Left colon (tissue), 2 donors: ENCODE measurements around the gene RPP14. TPM values are rescaled to one million over a fixed set of nuclear protein-coding genes. Genes with fewer than 3 reads are reported as not detected.
"Not testable (repeated sequence)": the region's sequence is repeated elsewhere in the genome, so short reads cannot be mapped to it uniquely, and the experiment has no call there.

Experiments used
- ATAC-seq: fragments of 200-7000 bp; cut with Tn5 transposase; one replicate; pipeline ENCODE4 v1.9.1; 2020; ENCODE audit warnings: mild to moderate bottlenecking, moderate library complexity
- DNase-seq, 2 donors: peaks; one replicate each; pipeline ENCODE4 v3.0.0-alpha.2; 2020
- intact Hi-C, 2 donors: fragments of 100-400 bp; cut with DNase I in 1 of 2; cut with micrococcal nuclease in 1 of 2; formaldehyde crosslinking; loops; one replicate each; pipeline versions ENCODE4 v1.11.2 to v1.14.0; 2022; cut with DNase I, micrococcal nuclease
- total RNA-seq, 2 donors: library from RNA; stranded (reverse); fragmentation: NEBNext Ultra II Directional; extraction: Animal tissue kit (Norgen Biotek cat#: 25700); gene quantifications; one replicate each; pipeline ENCODE4 v1.2.1, GENCODE V29; 2021
- donor health status: DM: no; HTN: no; CAD: no.
- donor health status: DM: yes; HTN: yes; CAD: no.

The RPP14 gene
- total RNA-seq, 2 donors from 2014 or later: 19.9 to 21.3 TPM

GRCh38 chr3:58288964-58289613 is 17.0 kb upstream of the RPP14 start:
- ATAC-seq, intact Hi-C loops: not testable (repeated sequence)

GRCh38 chr3:58290446-58290845 is 15.6 kb upstream of the RPP14 start:
- not testable (repeated sequence) for DNase-seq, ATAC-seq
- intact Hi-C loops: loop anchor here in 1 of 2 donors (10.0 kb wide), 1 partner anchor 106 kb away; no protein-coding TSS in a partner anchor

More at GRCh38 chr3:58288964-58289613, 17.0 kb upstream of the RPP14 start:
- DNase-seq: not testable (repeated sequence)

- DNase-seq (no peak), ATAC-seq (no peak)
- intact Hi-C loops: loop anchor here in 1 of 2 donors (10.0 kb wide), 1 partner anchor 107 kb away; no protein-coding TSS in a partner anchor
Observed at GRCh38 chr3:58291671-58292338, 14.2 kb upstream of the RPP14 start.

- intact Hi-C loops: loop anchor here in 1 of 2 donors (10.0 kb wide), 1 partner anchor 108 kb away; no protein-coding TSS in a partner anchor
- no peak for ATAC-seq
Observed at GRCh38 chr3:58292866-58293265, 13.2 kb upstream of the RPP14 start.

GRCh38 chr3:58293516-58293915 is 12.5 kb upstream of the RPP14 start:
- DNase-seq (no peak), ATAC-seq (no peak)
- intact Hi-C loops: loop anchor here in 1 of 2 donors (10.0 kb wide), 1 partner anchor 109 kb away; no protein-coding TSS in a partner anchor

More at GRCh38 chr3:58292866-58293265, 13.2 kb upstream of the RPP14 start:
- DNase-seq: no peak

DNA sequence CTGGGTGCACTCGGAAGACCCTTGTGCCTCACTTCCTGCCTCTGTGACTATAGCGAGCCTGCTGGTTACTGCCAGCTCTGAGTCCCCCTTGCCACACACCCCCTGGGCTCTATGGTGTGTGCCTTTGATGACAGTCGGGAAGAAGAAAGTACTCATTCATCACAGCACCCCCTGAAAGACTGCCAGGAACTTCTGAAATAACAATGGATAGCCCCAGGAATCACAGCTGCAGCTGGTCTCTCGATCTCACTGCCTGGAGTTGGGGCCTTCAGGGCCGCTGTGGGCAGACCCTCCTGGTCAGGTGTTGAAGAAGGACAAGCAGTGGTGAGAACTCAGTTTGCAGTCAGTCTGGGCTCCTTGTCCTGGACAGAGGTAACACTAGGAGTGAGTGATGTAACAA is 9.8 kb upstream of the RPP14 start:
- intact Hi-C loops: loop anchor here in 1 of 2 donors (10.0 kb wide), 1 partner anchor 111 kb away; no protein-coding TSS in a partner anchor
- no peak for ATAC-seq

GRCh38 chr3:58296843-58297242 is 9.2 kb upstream of the RPP14 start:
- intact Hi-C loops: loop anchor here in 1 of 2 donors (10.0 kb wide), 1 partner anchor 112 kb away; no protein-coding TSS in a partner anchor
- DNase-seq (no peak), ATAC-seq (no peak)

More for the DNA sequence above, 9.8 kb upstream of the RPP14 start:
- DNase-seq: no peak

DNA sequence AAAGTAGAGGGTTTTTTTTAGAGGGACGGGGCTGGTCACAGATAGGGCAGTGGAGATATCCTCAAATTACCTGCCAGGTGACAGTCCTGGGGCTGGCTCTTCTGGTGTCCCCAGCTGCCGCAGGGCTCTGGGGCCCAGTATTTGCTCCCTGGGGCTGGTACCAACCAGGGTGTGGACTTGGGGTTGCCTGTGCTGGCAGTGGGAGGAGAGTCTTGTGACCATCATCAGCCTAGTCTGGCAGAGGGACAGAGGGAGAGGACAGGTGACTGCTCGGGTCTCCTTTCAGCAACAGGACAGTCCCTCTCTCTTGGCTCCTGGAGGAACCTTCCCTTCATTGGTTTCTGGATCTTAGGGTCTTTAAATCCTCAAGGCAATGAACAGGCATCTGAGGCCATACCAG is 7.9 kb upstream of the RPP14 start:
- no peak for DNase-seq

GRCh38 chr3:58299075-58299474 is 7.0 kb upstream of the RPP14 start:
- intact Hi-C loops: loop anchor here in 1 of 2 donors (10.0 kb wide), 1 partner anchor 114 kb away; no protein-coding TSS in a partner anchor
- ATAC-seq: no peak

More for the DNA sequence above, 7.9 kb upstream of the RPP14 start:
- ATAC-seq: peak; percentile 34
- intact Hi-C loops: loop anchor here in 1 of 2 donors (10.0 kb wide), 1 partner anchor 113 kb away; no protein-coding TSS in a partner anchor

GRCh38 chr3:58299839-58300516 is 6.1 kb upstream of the RPP14 start:
- ATAC-seq (no peak), DNase-seq (no peak)
- intact Hi-C loops: loop anchor here (5.0 to 10.0 kb wide), 2 partner anchors 113 to 115 kb away; no protein-coding TSS in a partner anchor

More at GRCh38 chr3:58299075-58299474, 7.0 kb upstream of the RPP14 start:
- DNase-seq: no peak

DNA sequence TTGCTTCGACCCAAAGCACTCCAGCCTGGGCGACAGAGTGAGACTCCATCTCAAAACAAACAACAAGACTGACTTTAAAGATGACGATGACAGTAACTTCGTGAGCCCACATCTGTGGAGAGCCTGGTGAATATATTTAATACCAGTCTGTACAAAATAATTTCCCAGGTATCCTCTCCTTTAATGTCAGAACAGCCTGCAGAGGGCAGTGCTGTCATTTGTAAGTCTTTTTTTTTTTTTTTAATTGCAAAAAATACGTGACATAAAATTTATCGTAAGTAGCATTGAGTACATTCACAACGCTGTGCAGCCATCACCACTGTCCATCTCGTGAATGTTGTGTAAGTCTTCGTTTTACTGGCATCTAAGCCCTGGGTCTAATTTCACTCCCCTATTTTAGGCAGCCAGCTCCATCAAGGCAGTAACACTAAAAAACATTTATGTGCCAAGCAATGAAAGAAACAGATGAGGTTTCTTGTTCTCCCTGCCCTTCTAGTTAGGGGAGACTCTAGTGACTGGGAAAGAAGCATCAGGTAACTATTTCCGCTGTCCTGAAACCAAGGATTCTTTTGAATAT is 1.7 kb downstream of the RPP14 start:
- ATAC-seq: no peak
- intact Hi-C loops: no loop called here
- peak; percentile 42 to 72 for DNase-seq

GRCh38 chr3:58308728-58309127 is 2.7 kb downstream of the RPP14 start:
- DNase-seq: no peak
- intact Hi-C loops: no loop called here
- no peak for ATAC-seq

- intact Hi-C loops: no loop called here
- no peak for ATAC-seq
Observed at GRCh38 chr3:58317811-58318210, 11.8 kb downstream of the RPP14 start.

GRCh38 chr3:58321791-58322190 is 15.7 kb downstream of the RPP14 start:
- ATAC-seq (no peak), DNase-seq (no peak)
- intact Hi-C loops: loop anchor here in 1 of 2 donors (5.0 kb wide), 1 partner anchor 91 kb away; no protein-coding TSS in a partner anchor

More at GRCh38 chr3:58317811-58318210, 11.8 kb downstream of the RPP14 start:
- no peak for DNase-seq

DNA sequence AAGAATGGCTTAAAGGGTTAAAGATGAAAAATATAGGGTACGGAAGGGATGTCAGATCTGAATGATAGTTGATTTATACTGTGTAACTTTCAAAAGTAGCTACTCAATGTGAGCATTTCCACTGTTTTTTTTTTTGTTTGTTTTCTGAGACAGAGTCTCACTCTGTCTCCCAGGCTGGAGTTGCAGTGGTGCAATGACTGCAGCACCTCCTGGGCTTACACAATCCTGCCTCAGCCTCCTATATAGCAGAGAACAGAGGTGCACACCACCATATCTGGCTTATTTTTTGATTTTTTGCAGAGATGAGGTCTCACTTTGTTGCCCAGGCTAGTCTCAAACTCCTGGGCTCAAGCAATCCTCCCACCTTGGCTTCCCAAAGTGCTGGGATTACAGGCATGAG is 16.7 kb downstream of the RPP14 start:
- ATAC-seq (no peak), DNase-seq (no peak)
- intact Hi-C loops: loop anchor here in 1 of 2 donors (5.0 kb wide), 1 partner anchor 90 kb away; no protein-coding TSS in a partner anchor

- ATAC-seq: no peak
- no peak for DNase-seq
- intact Hi-C loops: loop anchor here in 1 of 2 donors (5.0 kb wide), 1 partner anchor 89 kb away; no protein-coding TSS in a partner anchor
Observed at GRCh38 chr3:58323529-58324390, 17.7 kb downstream of the RPP14 start.
